ENCODE results near the gene B3GALNT1.

B3GALNT1 gene, protein sequence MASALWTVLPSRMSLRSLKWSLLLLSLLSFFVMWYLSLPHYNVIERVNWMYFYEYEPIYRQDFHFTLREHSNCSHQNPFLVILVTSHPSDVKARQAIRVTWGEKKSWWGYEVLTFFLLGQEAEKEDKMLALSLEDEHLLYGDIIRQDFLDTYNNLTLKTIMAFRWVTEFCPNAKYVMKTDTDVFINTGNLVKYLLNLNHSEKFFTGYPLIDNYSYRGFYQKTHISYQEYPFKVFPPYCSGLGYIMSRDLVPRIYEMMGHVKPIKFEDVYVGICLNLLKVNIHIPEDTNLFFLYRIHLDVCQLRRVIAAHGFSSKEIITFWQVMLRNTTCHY

DNA sequence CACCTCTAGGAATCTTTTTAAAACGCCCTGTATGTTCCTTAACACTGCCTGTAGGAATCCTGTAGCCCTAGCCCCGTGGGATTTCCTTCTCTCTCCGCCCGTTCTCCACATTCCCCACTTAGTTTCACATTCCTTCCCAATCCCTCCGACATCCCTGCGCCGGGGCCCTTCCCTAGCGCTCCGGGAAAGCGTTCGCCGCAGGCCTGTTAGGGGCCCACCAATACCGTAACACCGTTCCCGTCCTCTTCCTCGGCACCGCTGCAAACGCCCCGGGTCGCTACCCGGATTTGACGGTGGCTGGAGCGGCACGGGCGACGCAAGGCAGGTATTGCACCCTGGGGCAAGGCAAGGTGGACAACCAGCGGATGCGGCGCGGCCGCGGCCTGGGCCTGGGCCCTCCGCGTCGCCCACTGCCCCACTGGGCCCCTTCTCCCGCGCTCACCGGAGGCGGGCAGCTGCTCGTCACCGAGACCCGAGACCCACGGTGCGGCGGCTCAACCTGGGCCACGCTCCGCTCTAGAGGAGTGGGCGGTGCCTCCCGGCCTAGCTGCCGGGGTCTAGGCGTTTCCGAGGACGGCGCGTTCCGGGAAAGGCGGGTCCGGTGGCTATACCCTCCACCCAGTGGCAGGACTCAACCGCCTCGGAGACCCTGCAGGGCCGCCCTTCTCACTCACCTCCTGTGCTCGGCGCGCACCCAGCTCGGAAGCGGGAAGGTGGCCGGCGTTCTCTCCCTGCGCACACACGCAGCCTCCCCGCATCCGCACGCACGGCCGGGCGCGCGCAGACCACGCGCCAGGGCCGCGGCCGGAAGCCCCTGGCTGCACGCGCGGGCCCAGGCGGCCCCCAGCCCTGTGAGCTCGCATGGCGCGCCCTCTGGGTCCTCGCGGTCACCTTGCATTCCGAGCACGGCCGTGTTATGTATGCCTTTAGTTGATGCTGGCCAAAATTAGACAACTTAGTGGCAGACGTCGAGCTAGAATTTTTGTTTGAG is at the start of gene B3GALNT1:
Gene B3GALNT1, minus strand, starts transcription at position 789 of the 991 bp plus-strand sequence. CDS start 18,595 bp downstream, outside the sequence.
- DNase-seq = peak; percentile 70

DNA sequence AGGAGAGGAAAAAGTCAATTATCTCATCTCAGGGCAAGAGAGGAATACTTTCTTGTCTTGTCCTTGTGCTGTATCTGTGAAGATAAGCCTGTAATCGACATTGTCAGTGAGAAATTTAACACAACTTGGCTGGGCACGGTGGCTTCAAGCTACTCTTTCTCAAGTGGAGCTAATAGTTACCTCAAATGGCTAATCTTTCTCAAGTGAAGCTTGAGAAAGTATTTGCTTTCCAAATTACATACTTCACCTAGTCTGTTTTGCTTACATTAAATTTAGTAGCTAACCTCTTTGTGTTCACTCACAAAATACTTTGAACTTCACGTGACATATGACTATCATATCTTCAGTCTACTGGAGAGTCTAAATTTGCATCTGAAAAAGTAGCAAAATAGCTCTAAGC is 48.3 kb upstream of the B3GALNT1 start:
- no peak for DNase-seq

DNA sequence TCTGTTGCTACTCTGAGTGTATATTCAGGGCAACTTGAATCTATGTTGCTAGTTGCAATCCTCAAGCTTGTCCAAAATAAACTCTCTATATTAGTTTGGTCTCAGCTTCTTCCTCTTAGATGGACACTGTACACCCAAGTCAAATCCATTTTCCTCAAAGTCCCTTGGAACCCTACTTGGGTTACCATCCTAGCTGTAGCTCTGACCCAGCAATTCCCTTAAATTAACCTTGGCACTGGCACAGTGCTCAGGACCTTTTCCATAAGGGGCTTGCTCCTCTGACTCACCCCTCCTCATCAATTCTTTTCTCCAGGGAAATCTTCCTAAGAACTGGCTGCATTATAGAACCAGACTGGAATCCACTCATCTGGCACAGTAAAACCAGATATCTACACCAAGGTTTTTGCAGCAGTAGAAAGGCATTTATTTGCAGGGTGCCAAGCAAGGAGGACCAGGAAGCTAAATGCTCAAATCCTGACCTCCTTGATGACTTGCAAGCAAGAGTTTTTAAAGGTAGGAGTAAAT is 44.9 kb upstream of the B3GALNT1 start:
- DNase-seq = no peak

DNA sequence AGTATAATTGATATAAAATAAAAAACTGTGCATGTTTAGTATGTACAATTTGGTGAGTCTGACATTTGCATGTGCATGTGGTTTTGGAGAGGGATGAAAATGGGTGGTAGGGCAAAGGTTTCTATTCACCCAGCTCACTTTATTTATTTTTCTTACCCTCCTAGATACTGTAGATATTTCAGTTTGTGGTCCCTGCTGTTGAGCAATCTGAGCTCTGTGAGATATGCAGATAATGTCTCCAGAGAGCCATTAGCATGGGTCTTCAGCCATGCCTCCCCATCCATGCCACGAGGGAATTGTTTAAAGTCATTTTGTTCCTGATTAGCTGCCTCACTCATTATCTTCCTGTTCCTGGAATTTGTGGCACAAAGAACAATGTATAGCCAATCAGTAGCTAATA is 44.4 kb upstream of the B3GALNT1 start:
- no peak for DNase-seq

DNA sequence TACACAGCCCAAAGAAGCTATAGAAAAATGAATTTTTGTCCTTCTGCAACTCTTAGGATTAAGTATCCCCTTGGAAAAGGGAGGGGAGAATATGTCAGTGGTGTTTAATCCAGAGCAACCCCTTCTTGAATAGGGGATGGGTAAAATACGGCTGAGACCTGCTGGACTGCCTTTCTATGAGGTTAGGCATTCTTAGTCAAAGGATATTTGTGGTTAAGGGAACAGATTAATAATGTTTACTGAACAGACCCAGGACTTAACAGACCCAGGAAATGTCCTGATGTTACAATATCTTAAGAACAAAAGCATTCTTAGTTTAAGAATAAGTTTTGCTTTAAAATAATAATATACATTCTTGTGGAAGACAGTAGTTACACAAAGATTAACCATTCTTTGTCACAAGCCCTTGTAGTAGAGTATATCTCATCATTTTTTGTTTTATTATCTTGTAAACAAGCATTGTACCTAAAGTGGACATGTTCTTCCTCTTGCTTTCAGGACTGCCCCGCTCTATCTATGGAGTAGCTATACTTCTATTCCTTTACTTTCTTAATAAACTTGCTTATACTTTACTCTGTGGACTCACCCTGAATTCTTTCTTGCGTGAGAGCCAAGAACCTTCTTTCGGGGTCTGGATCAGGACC is 43.8 kb upstream of the B3GALNT1 start:
- DNase-seq = no peak

DNA sequence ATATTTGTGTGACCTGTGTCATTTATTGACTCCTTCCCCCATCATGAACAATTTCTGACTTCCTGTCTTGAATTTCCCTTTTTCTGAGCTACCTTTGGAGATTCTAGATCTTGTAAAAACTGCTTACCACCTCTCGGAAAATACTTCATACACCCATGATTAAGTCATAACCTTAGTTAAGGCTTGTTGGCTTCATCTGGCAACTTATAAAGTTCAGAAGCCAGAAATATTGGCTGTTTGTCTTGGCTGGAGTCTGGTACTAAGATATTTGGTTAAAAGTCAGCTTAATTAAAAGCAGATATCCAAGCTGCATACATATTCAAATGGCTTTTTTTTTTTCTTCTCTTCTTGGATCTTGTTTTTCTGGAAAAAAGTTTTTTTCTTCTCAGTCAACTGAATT is 37.3 kb upstream of the B3GALNT1 start:
- DNase-seq = no peak

DNA sequence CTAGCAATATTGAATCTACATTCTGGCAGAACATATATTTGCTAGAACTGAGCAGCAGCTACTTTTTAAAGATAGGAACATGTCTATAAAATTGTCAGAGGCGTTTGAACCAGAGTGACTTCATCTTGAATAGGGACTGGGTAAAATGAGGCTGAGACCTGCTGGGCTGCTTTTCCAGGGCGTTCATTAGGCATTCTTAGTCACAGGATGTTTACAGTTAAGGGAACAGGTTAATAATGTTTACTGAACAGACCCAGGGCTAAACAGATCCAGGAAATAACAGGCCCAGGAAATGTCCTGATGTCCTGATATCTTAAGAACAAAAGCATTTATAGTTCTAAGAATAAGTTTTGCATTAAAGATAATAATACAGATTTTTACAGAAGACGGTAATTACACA is 34.5 kb upstream of the B3GALNT1 start:
- no peak for DNase-seq

DNA sequence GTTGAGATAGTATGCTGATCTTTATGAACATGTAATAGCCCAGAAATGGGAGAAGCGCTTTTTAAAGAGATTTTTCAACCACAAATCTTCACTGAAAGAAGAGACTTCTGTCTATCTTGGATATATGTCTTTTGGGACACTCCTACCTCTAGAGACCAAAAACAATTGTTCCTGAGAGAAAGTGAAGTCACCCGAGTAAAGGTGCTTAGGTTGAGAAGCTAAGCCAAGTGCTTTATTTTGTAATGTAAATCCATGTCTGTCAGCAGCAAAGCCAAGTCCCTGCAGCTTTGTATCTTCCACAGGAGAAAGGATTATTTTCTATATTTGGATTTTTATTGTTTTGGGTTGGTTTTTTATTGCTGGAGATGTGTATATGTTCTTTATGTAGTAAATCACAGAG is 32.1 kb upstream of the B3GALNT1 start:
- DNase-seq = no peak

DNA sequence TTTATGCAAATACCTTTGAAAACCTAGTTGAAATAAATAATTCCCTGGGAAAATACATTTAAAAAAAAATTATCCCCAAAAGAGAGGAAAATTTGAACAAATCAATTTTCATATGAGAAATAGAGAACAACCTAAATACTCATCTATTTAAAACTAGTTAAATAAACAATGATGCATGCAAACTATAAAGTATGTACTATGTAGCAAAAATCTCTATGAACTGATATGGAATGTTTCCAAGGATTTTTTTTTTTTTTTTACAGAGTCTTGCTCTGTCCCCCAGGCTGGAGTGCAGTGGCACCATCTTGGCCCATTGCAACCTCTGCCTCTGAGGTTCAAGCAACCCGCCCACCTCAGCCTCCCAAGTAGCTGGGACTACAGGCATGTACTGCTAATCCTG is 27.2 kb upstream of the B3GALNT1 start:
- no peak for DNase-seq

DNA sequence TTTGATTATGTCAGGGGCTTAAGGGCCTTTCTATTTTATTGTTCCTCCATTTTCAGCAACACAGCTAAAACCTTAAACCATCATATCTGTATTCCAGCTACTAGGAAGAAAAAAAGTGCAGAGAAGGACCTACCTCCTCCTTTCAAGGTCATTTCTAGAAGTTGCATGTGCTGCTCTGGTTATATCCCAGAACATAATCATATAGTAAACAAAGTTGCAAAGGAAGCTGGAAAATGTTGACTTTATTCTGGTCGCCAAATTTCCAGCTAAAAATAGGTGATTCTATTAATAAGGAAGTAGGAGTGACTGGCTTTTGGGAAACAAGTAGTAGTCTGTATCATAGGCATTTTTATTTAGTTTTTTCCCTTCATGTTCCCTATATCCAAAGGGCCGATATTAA is 21.3 kb upstream of the B3GALNT1 start:
- DNase-seq = no peak

DNA sequence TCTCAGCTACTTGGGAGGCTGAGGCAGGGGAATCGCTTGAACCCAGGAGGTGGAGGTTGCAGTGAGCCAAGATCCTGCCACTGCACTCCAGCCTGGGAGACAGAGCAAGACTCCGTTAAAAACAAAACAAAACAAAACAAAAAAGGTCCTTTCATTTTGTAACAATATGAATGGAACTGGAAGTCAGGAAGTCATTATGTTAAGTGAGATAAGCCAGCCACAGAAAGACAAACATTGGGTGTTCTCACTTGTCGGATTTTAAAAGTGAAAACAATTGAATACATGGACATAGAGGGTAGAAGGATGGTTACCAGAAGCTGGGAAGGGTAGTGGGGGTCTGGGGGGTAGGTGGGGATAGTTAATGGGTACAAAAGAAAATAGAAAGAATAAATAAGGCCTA is 12.5 kb upstream of the B3GALNT1 start:
- no peak for DNase-seq

DNA sequence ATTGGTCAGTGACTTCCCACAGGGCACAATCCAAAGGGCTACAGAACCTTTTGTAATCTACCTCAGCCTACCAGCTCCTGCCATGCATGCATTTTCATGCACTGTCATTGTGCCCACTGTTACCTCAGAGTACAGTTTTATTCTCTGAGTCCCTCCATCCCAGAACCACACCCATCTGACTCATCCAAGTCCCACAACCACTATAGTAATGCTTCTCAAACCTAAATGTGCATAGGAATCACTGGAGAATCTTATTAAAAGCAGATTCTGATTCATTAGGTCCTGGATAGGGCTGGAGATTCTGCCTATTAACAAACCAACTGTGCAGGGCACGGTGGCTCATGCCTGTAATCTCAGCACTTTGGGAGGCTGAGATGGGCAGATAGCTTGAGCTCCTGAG is 3.7 kb upstream of the B3GALNT1 start:
- DNase-seq = no peak

DNA sequence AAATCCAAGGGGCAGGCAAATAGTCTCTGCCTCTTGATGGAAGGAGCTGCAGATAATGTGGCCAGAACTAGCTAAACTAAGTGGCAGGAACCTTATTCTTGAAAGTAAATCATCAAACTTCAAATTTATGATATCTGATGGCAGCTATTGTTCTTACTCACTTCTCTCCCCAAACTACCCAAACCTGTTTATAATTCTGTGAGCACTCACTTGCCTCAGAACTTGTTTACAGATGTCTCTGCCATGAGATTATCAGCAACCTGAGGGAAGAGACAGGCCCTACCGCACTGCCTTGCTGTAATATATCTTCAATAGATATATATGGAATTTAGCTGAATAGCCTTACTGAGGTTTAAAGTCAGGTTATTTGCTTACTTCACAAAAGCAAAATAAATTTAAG is 2.2 kb upstream of the B3GALNT1 start:
- no peak for DNase-seq

DNA sequence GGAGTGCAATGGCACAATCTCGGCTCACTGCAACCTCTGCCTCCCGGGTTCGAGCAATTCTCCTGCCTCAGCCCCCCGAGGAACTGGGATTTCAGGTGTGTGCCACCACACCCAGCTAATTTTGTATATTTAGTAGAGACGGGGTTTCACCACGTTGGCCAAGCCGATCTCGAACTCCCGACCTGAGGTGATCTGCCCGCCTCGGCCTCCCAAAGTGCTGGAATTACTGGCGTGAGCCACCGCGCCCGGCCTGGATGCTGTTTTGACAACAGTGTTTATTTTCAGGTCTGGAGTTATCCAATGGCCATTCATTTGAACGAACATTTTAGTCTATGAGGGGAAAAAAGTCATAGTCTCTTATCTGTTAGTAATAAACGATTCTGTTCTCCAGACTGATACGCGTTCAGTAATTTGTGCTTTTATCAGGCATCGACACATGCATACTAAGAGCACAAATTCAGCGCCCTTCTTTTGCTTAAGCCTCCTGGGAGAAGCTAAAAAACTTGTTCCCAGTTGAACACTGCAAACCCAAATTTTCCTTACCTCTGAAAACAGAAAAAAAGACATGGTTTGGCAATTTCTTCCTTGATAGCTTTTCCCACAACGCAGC is 1.3 kb downstream of the B3GALNT1 start:
- DNase-seq = no peak

DNA sequence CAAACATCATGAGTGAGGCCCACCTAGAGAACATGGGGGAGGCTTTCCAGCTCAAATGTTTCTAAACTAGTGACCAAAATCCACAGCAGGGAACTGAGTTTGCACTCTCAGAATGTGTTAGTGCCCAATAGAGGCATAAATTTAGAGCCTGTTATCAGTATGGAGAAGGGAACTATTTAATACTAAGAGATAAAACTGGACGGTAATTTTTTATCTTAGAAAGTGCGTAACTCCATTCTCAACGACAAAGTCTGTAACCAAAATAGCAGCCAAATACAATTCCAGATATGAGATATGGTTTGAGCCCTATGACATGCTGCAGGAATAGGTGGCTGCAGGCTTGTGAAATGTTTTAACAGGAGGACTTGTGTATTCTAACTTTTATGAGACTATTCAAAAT is 3.5 kb downstream of the B3GALNT1 start:
- no peak for DNase-seq

DNA sequence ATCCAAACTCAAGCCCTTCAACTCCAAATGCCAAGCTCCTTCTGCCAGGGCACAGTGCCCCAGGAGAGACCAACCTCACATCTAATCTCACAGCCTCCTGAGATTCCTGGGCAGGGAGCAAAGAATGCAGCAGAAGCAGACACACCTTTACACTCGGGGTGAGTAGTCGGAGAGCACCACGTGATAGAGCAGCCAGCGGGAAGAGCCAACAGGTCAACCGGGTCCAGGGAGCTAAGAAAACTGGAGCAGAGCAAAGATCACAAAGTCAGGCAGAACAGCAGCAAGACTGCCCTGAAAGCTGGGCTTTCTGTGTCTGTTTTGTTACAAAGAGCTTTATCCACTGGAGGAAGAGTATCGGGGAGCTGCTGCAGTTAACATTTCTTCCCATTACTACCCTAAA is 4.2 kb downstream of the B3GALNT1 start:
- no peak for DNase-seq

DNA sequence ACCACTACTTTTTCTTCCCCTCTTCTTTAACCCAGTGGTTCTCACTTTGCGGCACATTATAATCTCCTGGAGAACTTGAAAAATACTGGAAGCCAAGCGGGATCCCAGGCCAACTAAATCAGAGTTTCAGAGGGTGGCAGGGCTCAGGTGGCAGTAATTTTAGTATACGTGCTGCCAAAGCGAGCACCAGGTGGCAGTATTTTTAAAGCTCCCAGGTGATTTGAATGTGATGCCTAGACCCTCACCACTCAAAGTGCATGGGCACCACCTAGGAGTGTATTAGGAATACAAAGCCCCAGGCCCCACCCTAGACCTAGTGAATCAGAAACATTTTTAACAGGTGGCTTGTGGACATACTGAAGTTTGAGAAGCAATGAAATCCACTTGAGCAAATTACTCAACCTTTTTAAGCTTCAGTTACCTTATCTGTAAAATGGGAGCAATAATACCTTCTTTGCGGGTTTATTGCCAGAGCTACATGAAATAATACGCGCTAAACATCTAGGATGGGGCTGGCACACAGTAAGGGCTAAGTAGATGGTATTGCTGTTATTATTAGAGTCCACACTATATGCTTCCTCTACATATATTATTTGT is 8.3 kb downstream of the B3GALNT1 start:
- DNase-seq = peak; percentile 52

DNA sequence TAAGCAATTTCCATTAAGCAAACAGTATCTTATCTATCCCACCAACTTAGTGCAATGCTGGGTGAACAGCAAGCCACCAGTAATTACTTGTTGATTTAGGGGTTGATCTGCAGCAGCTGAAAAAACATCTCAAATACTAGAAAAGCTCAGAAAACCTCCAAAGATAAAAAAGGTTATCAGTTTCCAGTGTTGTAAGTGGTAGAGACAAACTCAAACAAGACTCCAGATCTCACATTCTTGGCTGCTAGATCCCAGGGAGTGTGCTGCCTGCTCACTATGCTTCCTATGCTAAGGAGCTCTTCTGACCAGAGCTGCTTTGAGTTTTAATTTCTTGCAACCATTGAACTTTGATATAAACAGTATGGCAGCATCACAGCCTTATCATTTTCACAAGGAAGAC is 11.3 kb downstream of the B3GALNT1 start:
- DNase-seq = no peak

DNA sequence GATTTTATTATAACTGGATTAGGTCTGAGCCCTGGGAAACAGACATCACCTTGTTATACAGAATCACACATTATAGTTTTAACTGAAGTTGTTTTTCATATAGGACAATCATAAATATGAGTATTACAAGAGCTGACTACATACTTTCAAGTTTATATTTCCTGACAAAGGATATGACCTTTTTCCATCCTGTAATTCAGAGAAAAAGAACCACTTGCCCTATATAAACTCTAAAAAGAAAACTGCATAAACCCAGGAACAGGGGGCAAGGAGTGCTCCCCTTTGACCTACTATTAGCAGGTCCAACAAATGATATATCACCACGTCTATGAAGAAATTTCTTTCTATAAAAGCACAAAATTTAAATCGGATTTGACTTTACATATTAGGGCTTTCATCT is 20.9 kb downstream of the B3GALNT1 start:
- no peak for DNase-seq

DNA sequence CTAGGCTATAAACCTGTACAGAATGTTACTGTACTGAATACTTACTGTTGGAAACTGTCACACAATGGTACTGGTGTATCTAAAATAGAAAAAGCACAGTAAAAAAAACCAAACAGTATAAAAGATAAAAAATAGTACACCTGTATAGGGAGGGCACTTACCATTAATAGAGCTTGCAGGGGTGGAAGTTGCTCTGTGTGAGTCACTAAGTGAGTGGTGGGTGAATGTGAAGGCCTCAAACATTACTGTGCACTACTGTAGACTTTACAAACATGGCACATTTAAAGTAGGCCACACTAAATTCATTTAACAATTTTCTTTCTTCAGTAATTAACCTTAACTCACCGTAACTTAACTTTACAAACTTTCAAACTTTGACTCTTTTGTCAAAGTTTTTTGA is 22.0 kb downstream of the B3GALNT1 start:
- DNase-seq = no peak

DNA sequence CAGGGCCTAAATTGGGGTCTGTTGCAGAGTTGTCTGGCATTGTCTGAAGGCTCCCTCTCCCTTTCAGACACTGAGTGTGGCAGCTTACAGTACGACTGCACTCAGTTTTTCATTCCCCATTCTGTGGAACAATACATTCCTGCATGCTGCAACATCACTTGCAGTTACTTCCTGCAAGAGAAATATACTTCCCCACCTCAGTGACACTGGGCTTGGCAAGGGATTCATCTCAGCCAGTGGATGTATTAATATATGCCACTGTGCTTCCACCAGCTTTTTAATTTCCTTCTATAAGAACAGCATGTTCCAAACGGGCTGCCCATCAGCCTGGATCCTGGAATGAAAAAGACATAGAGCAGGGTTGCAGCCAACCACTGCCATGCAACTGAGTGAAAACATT is 23.1 kb downstream of the B3GALNT1 start:
- DNase-seq = no peak

DNA sequence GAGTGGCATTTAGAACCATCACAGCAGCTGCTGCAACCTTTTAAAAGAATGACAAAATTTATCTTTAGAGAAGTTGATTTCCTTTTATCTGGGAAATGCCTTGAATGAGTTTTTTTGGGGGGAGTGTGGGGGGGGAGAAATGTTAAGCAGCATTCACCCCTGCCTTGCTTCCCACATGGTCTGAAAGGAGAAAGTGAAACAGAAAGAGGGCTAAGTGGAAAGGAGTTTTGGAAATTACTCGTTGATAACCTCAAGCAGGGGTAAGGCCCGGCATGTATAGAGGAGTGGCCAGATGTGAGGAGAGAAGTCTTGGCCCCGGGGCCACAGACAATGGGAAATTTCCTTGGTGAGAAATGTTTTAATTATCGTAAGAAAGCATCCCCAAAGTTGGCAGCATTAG is 23.5 kb downstream of the B3GALNT1 start:
- no peak for DNase-seq

DNA sequence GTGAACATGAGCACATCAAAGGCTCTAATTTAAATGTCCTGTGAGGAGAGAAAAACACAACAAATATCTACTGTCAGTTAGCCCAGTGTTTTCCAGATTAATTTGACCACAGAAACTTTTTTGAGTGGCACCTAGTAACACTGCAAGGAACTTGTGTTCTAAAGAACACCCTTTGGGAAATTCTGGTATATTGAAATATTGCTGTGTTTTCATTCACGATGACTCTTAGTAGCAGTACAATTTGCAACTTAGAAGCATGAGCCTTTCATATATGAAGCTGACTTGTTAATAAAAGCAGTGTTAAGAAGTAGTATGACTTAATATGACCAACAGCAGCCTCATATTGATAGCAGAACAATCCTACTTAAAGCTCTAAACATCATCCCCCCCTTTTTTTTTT is 32.0 kb downstream of the B3GALNT1 start:
- no peak for DNase-seq

All from NCI-H1436 (cell line).